ENCODE results near the gene MSRB3. TPM values are rescaled to one million over a fixed set of nuclear protein-coding genes. Genes with fewer than 3 reads are reported as not detected.

Gene MSRB3
- total and polyA plus RNA-seq, 4 donors, result 9.9 to 24.0 (median 15.3) TPM

DNA sequence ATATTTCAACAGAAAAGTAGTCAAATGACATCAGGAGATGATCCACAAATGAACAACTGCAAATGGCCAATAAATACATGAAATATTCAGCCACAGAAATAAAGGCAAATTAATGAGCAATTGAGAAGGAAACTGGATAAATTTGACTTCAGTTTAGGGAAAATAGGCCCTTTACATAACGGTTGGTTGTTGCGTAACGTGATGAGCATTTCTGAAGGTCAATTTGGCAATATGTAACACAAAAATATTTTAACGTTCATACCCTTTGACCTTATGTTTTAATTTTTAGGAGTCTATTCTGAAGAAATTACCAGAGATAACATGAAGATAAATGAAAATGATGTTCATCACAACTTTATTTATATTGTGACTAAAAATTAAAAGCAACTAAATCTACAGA, 14.7 kb upstream of the MSRB3 start:
- H3K27me3 ChIP-seq (ENCODE audit: control insufficient read depth, insufficient read depth, low read length), result no peaks in the 10 kb centered on the region
- H3K9me3 ChIP-seq (ENCODE audit: control insufficient read depth, insufficient read depth, low read length), result no peaks in the 10 kb centered on the region
- no peaks in the 10 kb centered on the region for H3K4me1 ChIP-seq (ENCODE audit: control insufficient read depth, insufficient read depth, low read length)
- no peaks in the 10 kb centered on the region for H3K36me3 ChIP-seq (ENCODE audit: control insufficient read depth, insufficient read depth, low read length)
- no peak overlapping the region for H3K27ac ChIP-seq (ENCODE audit: low read depth, low read length)
- no peak overlapping the region for H3K4me3 ChIP-seq (ENCODE audit: low read depth, low read length)
- no CpG with 5 or more reads among the region's 4 CpGs for WGBS (ENCODE audit: insufficient coverage)
- DNase-seq (ENCODE audit: low read depth in 4 of 6, low spot score in 6 of 6), result no peak

DNA sequence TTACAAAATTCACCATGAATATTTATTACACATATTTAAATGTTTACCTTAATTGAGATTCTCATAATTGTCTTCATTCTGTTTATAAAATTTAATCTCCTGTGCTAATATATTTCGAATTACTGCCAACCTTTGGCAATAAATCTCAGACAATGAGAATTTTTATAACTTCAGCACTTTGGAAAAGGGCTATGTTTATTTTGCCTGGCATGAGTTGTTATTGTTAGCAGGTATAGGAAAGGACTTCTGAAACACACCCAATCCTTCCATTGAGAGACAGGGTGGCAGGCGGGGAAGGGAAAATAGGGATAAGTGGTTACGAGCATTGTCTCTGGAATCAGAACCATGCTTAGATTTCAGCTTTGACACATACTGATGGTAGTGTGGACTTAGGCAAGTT, 12.1 kb upstream of the MSRB3 start:
- no peak for DNase-seq (ENCODE audit: low read depth in 4 of 6, low spot score in 6 of 6)
- Histone ChIP-seq H3K4me1 (ENCODE audit: control insufficient read depth, insufficient read depth, low read length) (no peaks in the 10 kb centered on the region), H3K27me3 (ENCODE audit: control insufficient read depth, insufficient read depth, low read length) (no peaks in the 10 kb centered on the region), H3K9me3 (ENCODE audit: control insufficient read depth, insufficient read depth, low read length) (no peaks in the 10 kb centered on the region), H3K4me3 (ENCODE audit: low read depth, low read length) (no peak overlapping the region), H3K27ac (ENCODE audit: low read depth, low read length) (no peak overlapping the region), H3K36me3 (ENCODE audit: control insufficient read depth, insufficient read depth, low read length) (no peaks in the 10 kb centered on the region)
- WGBS (ENCODE audit: insufficient coverage), result no CpG with 5 or more reads among the region's 3 CpGs

DNA sequence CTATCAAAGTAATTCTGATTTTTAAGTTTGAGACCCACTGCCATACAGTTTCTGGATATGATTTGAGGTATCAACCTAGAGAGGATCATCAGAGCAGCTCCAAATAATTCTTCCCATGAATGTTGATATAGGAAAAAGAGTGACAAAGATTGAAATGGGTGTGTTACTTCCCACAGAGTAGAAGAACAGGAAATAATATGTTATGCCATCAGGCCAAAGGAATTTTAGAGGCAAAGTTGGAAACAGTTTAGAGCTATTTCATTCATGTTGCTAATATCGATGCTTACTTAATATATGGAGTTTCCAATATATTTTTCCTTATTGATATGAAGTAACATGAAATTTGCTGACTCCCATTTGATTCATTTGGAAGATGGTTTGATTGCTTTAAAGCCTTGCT, 8.9 kb upstream of the MSRB3 start:
- DNase-seq (ENCODE audit: low read depth in 4 of 6, low spot score in 6 of 6), result no peak
- Histone ChIP-seq H3K4me1 (ENCODE audit: control insufficient read depth, insufficient read depth, low read length) (no peaks in the 10 kb centered on the region), H3K27ac (ENCODE audit: low read depth, low read length) (no peak overlapping the region), H3K27me3 (ENCODE audit: control insufficient read depth, insufficient read depth, low read length) (no peaks in the 10 kb centered on the region), H3K9me3 (ENCODE audit: control insufficient read depth, insufficient read depth, low read length) (no peaks in the 10 kb centered on the region), H3K4me3 (ENCODE audit: low read depth, low read length) (no peak overlapping the region), H3K36me3 (ENCODE audit: control insufficient read depth, insufficient read depth, low read length) (no peaks in the 10 kb centered on the region)
- WGBS (ENCODE audit: insufficient coverage), result no CpG with 5 or more reads among the region's 1 CpG

DNA sequence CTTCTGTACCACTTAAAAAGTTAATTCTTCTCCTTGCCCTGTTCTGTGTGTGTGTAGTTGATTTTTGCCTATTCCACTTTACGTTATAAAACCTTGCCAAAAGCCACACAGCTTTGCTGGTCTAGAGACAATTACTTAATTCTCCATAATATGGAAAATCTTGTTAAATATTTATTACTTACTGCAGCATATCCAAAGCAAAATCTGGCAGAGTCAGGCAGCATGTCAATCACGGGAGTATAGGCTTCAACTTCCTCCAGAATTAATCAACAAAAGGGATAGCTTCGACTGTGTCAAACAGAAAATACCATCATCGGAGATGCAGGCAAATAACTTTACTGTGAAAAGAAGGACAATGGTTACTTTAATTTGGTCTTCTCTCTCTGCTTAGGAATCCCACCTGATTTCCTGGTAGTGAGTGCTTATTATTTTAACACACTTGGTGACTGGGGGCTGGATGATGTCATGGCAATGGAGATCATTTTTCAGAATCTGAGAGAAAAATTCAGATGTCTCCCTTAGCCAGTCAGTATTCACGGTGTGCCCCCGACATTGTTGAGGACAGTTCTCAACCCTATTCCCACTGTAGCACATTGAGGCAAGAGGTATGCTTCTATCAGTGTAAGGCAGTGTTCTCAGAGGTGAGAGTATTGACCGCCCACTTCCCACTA, 3.7 kb upstream of the MSRB3 start:
- 67% methylated on average over 1 of the region's 7 CpGs for WGBS (ENCODE audit: insufficient coverage)
- Histone ChIP-seq H3K9me3 (ENCODE audit: control insufficient read depth, insufficient read depth, low read length) (no peaks in the 10 kb centered on the region), H3K4me1 (ENCODE audit: control insufficient read depth, insufficient read depth, low read length) (peaks cover 12% of the 10 kb centered on the region), H3K36me3 (ENCODE audit: control insufficient read depth, insufficient read depth, low read length) (no peaks in the 10 kb centered on the region), H3K27ac (ENCODE audit: low read depth, low read length) (no peak overlapping the region), H3K27me3 (ENCODE audit: control insufficient read depth, insufficient read depth, low read length) (no peaks in the 10 kb centered on the region), H3K4me3 (ENCODE audit: low read depth, low read length) (no peak overlapping the region)
- DNase-seq (ENCODE audit: low read depth in 4 of 6, low spot score in 6 of 6), result peak in 1 of 6 donors; percentile 4

GRCh38 chr12:65275627-65276026, 2.9 kb upstream of the MSRB3 start:
- no peak overlapping the region for H3K27ac ChIP-seq (ENCODE audit: low read depth, low read length)
- no peaks in the 10 kb centered on the region for H3K36me3 ChIP-seq (ENCODE audit: control insufficient read depth, insufficient read depth, low read length)
- no peaks in the 10 kb centered on the region for H3K27me3 ChIP-seq (ENCODE audit: control insufficient read depth, insufficient read depth, low read length)
- DNase-seq (ENCODE audit: low read depth in 4 of 6, low spot score in 6 of 6), result no peak
- H3K4me1 ChIP-seq (ENCODE audit: control insufficient read depth, insufficient read depth, low read length), result peaks cover 12% of the 10 kb centered on the region
- 100% methylated on average over 3 of the region's 3 CpGs for WGBS (ENCODE audit: insufficient coverage)
- no peaks in the 10 kb centered on the region for H3K9me3 ChIP-seq (ENCODE audit: control insufficient read depth, insufficient read depth, low read length)
- H3K4me3 ChIP-seq (ENCODE audit: low read depth, low read length), result no peak overlapping the region

- Histone ChIP-seq H3K4me1 (ENCODE audit: control insufficient read depth, insufficient read depth, low read length) (peaks cover 12% of the 10 kb centered on the region), H3K36me3 (ENCODE audit: control insufficient read depth, insufficient read depth, low read length) (no peaks in the 10 kb centered on the region), H3K27ac (ENCODE audit: low read depth, low read length) (no peak overlapping the region), H3K27me3 (ENCODE audit: control insufficient read depth, insufficient read depth, low read length) (no peaks in the 10 kb centered on the region), H3K4me3 (ENCODE audit: low read depth, low read length) (no peak overlapping the region), H3K9me3 (ENCODE audit: control insufficient read depth, insufficient read depth, low read length) (no peaks in the 10 kb centered on the region)
- no peak for DNase-seq (ENCODE audit: low read depth in 4 of 6, low spot score in 6 of 6)
- no CpG with 5 or more reads among the region's 3 CpGs for WGBS (ENCODE audit: insufficient coverage)
Observed at GRCh38 chr12:65276916-65277530, 1.5 kb upstream of the MSRB3 start.

DNA sequence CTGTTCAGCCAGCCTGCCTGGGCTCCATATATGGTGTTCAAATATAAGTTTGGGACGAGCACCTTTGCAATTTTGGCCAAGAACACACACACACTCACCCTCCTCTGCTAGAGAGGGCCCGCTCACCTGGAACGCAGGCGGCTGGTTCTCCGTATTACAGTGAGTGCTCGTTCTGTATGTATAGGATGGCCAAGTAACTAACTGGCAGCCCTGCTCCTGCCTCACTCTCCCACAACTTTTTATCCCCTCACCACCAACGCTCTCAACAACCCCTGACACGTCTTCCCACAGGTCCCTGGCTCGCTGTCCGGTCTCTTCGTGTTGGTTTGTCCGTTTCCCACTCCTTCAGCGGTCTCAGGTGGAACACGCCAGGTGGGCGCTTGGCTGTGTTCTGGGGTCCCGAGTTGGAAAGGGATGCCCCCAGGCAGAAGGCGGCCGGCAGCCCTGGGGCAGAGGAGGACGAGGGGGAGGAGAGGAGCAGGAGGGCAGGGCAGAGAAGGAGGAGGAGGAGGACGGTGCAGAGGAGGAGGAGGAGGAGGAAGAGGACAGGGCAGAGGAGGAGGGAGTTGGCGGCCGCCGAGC, 398 bp upstream of the MSRB3 start:
- Histone ChIP-seq H3K4me1 (ENCODE audit: control insufficient read depth, insufficient read depth, low read length) (peaks cover 12% of the 10 kb centered on the region), H3K27ac (ENCODE audit: low read depth, low read length) (no peak overlapping the region), H3K4me3 (ENCODE audit: low read depth, low read length) (peak overlapping the region; percentile 79), H3K9me3 (ENCODE audit: control insufficient read depth, insufficient read depth, low read length) (no peaks in the 10 kb centered on the region), H3K36me3 (ENCODE audit: control insufficient read depth, insufficient read depth, low read length) (no peaks in the 10 kb centered on the region), H3K27me3 (ENCODE audit: control insufficient read depth, insufficient read depth, low read length) (no peaks in the 10 kb centered on the region)
- DNase-seq (ENCODE audit: low read depth in 4 of 6, low spot score in 6 of 6), result peak in 1 of 6 donors; percentile 14
- WGBS (ENCODE audit: insufficient coverage), result 4% methylated on average over 17 of the region's 23 CpGs

DNA sequence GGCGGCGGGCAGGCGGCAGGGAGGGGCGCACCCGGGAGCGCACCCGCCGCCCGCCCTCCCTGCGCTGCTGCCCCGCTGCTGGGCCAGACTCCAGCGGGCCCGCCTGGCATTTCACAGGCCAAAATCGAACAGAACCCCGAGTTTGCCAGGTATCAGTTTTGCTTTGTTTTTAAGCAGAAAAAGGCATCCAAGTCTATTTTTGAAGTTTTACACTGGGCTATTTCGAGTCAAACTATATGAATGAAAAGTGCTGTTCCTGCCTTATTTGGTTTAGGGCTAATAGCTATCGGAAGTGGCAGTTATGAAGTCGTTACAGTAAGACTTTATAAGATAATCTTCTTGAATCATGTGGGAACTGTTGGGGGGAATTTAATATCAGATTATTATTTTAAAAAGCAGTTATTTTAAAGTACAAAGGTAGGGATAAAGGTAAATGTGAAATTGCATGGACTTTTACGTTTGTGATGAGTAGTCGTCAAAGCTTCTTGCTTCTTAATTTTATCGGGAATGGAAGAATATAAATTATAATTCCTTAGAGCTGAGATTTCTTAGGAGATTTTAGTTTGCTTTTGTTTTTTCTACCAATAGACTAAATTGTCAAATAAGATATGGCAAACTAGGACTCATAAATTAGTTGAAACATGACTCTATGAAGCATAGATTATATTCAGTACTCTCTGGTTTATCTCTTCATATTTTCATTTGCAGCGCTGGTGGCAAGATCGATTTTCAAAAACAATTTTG, 1.1 kb downstream of the MSRB3 start:
- H3K27ac ChIP-seq (ENCODE audit: low read depth, low read length), result no peak overlapping the region
- peaks cover 12% of the 10 kb centered on the region for H3K4me1 ChIP-seq (ENCODE audit: control insufficient read depth, insufficient read depth, low read length)
- DNase-seq (ENCODE audit: low read depth in 4 of 6, low spot score in 6 of 6), result no peak

GRCh38 chr12:65280306-65280705, 1.8 kb downstream of the MSRB3 start:
- Histone ChIP-seq H3K27me3 (ENCODE audit: control insufficient read depth, insufficient read depth, low read length) (no peaks in the 10 kb centered on the region), H3K36me3 (ENCODE audit: control insufficient read depth, insufficient read depth, low read length) (no peaks in the 10 kb centered on the region), H3K4me1 (ENCODE audit: control insufficient read depth, insufficient read depth, low read length) (peaks cover 12% of the 10 kb centered on the region), H3K9me3 (ENCODE audit: control insufficient read depth, insufficient read depth, low read length) (no peaks in the 10 kb centered on the region), H3K4me3 (ENCODE audit: low read depth, low read length) (no peak overlapping the region), H3K27ac (ENCODE audit: low read depth, low read length) (no peak overlapping the region)
- DNase-seq (ENCODE audit: low read depth in 4 of 6, low spot score in 6 of 6), result no peak
- WGBS (ENCODE audit: insufficient coverage), result no CpG with 5 or more reads among the region's 3 CpGs

More for the DNA sequence above, 1.1 kb downstream of the MSRB3 start:
- Histone ChIP-seq H3K9me3 (ENCODE audit: control insufficient read depth, insufficient read depth, low read length) (no peaks in the 10 kb centered on the region), H3K4me3 (ENCODE audit: low read depth, low read length) (peak overlapping the region; percentile 79), H3K27me3 (ENCODE audit: control insufficient read depth, insufficient read depth, low read length) (no peaks in the 10 kb centered on the region), H3K36me3 (ENCODE audit: control insufficient read depth, insufficient read depth, low read length) (no peaks in the 10 kb centered on the region)
- 0% methylated on average over 16 of the region's 23 CpGs for WGBS (ENCODE audit: insufficient coverage)
